ENCODE measurements around the gene ARHGAP6. TPM values are rescaled to one million over a fixed set of nuclear protein-coding genes. Genes with fewer than 3 reads are reported as not detected.

The ARHGAP6 gene
- total RNA-seq, 3 donors from 2014 or later: 0.08 to 0.10 TPM; not detected in 1

DNA sequence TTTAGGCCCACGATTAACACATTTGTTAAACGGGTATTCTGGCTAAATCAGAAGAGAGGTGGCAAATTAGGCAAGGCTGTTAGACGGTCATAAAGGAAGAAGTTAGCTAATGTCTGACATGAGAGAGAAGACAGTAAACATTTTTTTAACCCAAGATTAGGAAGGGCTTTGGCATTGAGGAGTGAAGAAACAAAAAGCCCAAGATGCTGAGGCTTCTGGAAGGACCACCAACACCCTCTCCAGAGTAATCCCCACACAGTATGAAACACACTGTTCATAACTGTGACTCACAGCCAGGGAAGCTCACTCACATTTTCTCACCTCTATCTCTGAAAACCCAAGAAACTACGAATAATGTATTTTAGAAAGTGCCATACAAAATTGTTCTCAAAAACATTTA, 244.9 kb downstream of the ARHGAP6 start:
- H3K4me1 Mint-ChIP-seq (ENCODE audit: low read depth): no peaks in the 10 kb centered on the region
- H3K9me3 Mint-ChIP-seq: no peaks in the 10 kb centered on the region
- peaks cover 5% of the 10 kb centered on the region for H3K27me3 Mint-ChIP-seq (ENCODE audit: low read depth)
- no peak overlapping the region for H3K4me3 Mint-ChIP-seq
- no peaks in the 10 kb centered on the region for H3K36me3 Mint-ChIP-seq (ENCODE audit: insufficient read depth)
- no peak for DNase-seq
- no peak for ATAC-seq

DNA sequence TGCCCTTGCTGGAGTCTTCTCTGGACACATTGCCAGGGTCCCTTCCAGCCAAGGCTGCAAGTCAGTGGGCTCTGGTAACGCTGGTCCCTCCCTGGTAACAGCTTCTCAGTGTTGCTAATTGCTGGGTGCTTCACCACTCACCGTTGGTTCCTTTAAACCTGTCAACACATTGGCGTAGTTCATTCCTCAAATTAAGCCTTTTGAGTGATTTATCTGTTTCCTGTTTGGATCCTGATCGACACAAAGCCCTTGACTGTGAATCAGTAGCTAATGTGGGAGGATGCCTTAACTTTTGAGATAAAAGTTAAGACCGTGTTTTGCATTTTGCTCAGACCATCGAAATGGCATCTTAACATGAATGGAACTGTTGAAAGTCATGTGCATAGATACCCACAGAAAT, 246.6 kb downstream of the ARHGAP6 start:
- Mint-ChIP-seq H3K4me3 (no peak overlapping the region), H3K4me1 (ENCODE audit: low read depth) (no peaks in the 10 kb centered on the region), H3K9me3 (no peaks in the 10 kb centered on the region), H3K36me3 (ENCODE audit: insufficient read depth) (no peaks in the 10 kb centered on the region), H3K27me3 (ENCODE audit: low read depth) (peaks cover 2% of the 10 kb centered on the region)
- no peak for ATAC-seq
- no peak for DNase-seq

DNA sequence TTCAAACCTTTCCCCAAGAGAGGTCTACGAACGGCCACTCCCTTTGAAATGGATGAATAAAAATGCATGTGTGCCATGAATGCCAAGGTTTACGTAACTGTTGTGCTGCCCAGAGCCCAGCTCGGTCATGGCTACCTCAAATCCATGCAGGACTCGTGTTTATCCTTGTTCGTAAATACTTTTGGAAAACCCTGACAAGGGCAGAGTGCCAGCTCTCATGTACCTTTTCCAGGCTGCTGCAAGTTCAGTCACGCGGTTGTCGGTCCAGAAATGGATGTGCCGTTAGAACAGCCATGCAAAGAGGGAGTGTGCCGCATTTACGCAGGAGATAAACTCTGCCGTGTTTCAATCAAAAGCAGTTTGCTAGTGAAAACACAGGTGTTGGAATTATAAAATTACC, 249.1 kb downstream of the ARHGAP6 start:
- ATAC-seq (no peak), DNase-seq (no peak)
- Mint-ChIP-seq H3K27me3 (ENCODE audit: low read depth) (no peaks in the 10 kb centered on the region), H3K9me3 (no peaks in the 10 kb centered on the region), H3K4me1 (ENCODE audit: low read depth) (no peaks in the 10 kb centered on the region), H3K4me3 (no peak overlapping the region), H3K36me3 (ENCODE audit: insufficient read depth) (no peaks in the 10 kb centered on the region)

DNA sequence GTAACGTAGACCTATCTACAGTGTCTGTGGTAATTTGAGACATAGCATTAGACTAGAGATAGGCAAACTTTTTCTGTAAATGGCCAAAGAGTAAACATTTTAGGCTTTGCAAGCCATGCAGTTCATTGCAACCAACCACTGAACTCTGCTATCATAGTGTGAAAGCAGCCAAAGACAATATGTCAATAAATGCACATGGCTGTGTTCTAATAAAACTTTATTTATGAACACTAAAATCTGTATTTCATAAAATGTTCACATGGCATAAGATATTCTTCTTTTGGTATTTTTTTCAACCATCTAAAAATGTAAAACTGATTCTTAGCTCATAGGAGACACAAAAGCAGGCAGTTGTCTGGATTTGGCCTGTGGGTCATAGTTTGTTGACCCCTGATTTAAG, 251.6 kb downstream of the ARHGAP6 start:
- H3K4me1 Mint-ChIP-seq (ENCODE audit: low read depth): no peaks in the 10 kb centered on the region
- H3K9me3 Mint-ChIP-seq: no peaks in the 10 kb centered on the region
- ATAC-seq: no peak
- DNase-seq: no peak
- H3K27me3 Mint-ChIP-seq (ENCODE audit: low read depth): no peaks in the 10 kb centered on the region
- no peaks in the 10 kb centered on the region for H3K36me3 Mint-ChIP-seq (ENCODE audit: insufficient read depth)
- no peak overlapping the region for H3K4me3 Mint-ChIP-seq

DNA sequence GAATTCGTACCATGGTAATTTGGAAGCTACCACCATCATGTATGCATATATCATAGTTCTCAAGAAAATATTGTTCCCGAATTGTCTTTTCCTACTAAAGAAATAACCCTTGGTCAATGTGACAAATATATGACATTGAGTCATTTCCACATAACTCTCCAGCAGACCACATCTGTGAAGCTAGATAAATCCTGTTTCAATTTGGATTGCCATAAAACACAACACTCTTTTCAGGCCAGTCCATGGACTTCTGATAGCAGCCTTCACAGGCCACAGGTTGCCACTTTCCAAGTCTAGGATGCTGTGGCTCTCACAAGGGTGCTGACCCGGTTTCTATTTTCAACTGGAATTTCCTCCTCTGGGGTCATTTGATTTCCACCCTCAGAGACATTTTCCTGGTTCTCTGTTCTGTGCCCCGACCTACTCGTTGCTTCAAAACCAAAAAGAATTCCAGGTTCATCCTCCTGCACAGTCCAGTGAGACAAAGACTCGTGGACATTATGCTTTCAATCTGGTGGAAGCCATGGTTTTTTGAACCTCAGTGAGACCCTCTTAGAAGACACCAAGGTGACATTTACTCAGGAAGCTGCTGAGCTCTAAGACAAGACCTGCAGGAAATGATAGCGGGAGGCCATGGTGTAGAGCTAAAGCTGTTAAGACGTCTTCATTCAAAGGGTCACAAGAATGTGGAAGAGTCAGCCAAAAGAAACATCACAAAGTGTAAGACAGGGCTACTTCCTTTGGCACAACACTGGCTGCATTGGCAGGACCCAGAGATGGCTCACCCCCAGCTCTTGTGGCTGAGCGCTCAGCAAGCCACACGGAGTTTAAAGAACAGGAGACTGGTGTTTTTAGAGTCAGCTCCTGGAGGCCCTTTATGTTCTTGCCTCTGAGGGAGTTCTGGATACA, 252.8 kb downstream of the ARHGAP6 start:
- H3K4me3 Mint-ChIP-seq: no peak overlapping the region
- no peaks in the 10 kb centered on the region for H3K36me3 Mint-ChIP-seq (ENCODE audit: insufficient read depth)
- DNase-seq (no peak), ATAC-seq (no peak)
- no peaks in the 10 kb centered on the region for H3K27me3 Mint-ChIP-seq (ENCODE audit: low read depth)
- no peaks in the 10 kb centered on the region for H3K9me3 Mint-ChIP-seq
- H3K4me1 Mint-ChIP-seq (ENCODE audit: low read depth): no peaks in the 10 kb centered on the region

DNA sequence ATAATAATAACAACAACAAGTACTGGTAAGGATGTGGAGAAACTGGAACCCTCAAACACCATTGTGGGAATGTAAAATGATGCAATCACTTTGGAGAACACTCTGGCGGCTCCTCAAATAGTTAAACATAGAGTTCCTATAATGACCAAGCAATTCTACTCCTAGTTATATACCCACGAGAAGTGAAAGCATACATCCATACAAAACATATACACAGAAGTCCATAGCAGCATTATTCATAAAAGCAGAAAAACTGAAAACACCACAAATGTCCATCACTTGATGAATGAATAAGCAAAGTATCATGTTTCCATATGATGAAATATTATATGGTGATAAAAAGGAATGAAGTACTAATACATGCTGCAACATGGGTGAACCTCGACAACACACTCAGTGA, 255.8 kb downstream of the ARHGAP6 start:
- no peaks in the 10 kb centered on the region for H3K27me3 Mint-ChIP-seq (ENCODE audit: low read depth)
- no peak overlapping the region for H3K4me3 Mint-ChIP-seq
- no peaks in the 10 kb centered on the region for H3K36me3 Mint-ChIP-seq (ENCODE audit: insufficient read depth)
- no peaks in the 10 kb centered on the region for H3K4me1 Mint-ChIP-seq (ENCODE audit: low read depth)
- no peaks in the 10 kb centered on the region for H3K9me3 Mint-ChIP-seq
- ATAC-seq (no peak), DNase-seq (no peak)

DNA sequence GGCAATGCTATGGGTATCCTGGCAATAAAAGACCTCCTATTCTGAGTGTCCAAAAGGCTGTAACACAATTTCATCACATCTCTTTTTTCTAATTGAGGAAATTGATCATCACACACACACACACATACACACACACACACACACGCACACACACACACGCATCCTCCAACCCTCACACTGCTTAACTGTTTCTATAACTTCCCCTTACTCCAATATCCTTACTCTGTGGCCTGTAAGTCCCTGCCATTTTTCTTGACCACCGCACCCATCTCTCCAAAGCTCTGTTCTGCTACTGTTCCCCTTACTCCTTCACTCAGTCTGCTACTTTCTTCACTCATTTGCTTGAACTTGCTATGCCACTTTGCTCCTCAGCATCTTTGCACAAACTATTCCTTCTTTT, 256.9 kb downstream of the ARHGAP6 start:
- H3K9me3 Mint-ChIP-seq: no peaks in the 10 kb centered on the region
- H3K4me3 Mint-ChIP-seq: no peak overlapping the region
- H3K36me3 Mint-ChIP-seq (ENCODE audit: insufficient read depth): no peaks in the 10 kb centered on the region
- no peaks in the 10 kb centered on the region for H3K27me3 Mint-ChIP-seq (ENCODE audit: low read depth)
- no peak for ATAC-seq
- no peak for DNase-seq
- no peaks in the 10 kb centered on the region for H3K4me1 Mint-ChIP-seq (ENCODE audit: low read depth)

DNA sequence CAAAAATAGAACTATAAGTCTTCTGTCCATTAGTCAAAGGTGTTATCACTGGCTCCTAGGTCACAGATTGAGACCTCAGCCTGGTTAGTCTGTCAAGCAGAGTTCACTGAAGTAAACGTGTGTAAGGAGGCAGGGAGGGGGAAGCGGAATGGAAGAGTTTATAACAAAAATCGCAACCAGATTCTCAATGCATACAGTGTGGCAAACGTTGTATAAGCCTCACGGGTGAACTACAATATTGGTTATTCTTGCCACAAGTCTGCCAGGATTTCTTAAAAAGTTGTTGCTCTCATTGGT, 257.7 kb downstream of the ARHGAP6 start:
- H3K9me3 Mint-ChIP-seq: no peaks in the 10 kb centered on the region
- no peak for DNase-seq
- H3K36me3 Mint-ChIP-seq (ENCODE audit: insufficient read depth): no peaks in the 10 kb centered on the region
- no peaks in the 10 kb centered on the region for H3K4me1 Mint-ChIP-seq (ENCODE audit: low read depth)
- no peak for ATAC-seq
- H3K27me3 Mint-ChIP-seq (ENCODE audit: low read depth): no peaks in the 10 kb centered on the region
- no peak overlapping the region for H3K4me3 Mint-ChIP-seq

DNA sequence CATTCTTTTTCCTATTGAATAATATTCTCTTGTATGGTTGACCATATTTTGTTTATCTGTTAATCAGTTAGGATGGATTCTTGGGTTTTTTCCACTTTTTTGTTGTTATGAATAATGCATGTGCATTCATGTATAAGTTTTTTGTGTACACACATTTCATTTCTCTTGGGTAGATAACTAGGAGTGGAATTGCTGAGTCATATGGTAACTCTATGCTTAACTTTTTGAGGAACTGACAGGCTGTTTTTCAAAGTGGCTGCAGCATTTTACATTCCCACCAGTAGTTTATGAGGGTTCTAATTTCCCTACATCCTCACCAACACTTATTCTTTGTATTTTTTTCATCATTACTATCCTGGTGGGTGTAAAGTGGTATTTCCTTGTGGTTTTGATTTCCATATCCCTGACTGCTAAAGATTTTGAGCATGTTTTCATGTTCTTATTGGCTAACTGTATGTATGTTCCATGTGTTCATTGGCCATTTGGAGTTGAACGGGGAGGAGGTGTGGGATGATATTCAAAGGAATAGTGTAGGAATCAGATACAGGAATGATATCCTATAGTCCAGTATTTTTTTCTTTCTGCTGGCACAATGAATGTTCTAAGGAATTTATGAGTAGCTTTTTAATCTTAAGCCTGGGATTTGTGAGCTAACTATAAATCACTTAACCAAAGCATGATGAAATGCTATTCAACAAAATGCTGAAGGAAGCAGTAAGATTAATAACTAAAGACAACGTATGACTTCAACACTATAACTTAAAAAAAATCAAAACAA, 258.2 kb downstream of the ARHGAP6 start:
- no peak overlapping the region for H3K4me3 Mint-ChIP-seq
- H3K27me3 Mint-ChIP-seq (ENCODE audit: low read depth): no peaks in the 10 kb centered on the region
- H3K9me3 Mint-ChIP-seq: no peaks in the 10 kb centered on the region
- no peaks in the 10 kb centered on the region for H3K36me3 Mint-ChIP-seq (ENCODE audit: insufficient read depth)
- no peaks in the 10 kb centered on the region for H3K4me1 Mint-ChIP-seq (ENCODE audit: low read depth)
- DNase-seq: no peak
- ATAC-seq: no peak

DNA sequence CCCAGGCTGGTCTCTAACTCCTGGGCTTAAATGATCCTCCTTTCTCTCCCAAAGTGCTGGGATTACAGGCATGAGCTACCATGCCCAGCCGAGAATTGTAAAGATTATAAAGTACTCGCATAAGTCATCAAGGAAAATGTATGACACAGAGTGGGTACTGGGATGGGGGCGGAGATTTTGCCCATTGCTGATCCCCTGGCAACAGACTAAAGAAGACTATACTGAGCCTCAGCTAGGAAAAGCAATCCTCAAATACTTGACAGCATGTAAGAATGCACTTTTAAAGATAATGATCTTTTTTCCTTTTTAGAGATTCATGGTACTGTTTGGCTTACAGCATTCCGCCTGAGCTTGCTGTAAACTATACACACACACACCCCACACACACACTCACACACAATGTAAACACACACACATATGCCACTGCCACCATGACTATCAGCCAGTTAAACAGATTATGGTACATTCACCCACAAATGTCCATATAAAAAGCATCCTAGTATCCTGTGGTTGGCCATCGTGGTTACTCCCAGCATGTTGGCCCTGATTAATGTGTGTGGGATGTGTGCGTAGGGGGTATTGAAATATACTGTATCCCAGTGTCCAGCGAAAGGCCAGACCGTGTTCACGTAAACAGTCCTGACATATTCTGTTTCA, 259.5 kb downstream of the ARHGAP6 start:
- Mint-ChIP-seq H3K4me1 (ENCODE audit: low read depth) (no peaks in the 10 kb centered on the region), H3K36me3 (ENCODE audit: insufficient read depth) (no peaks in the 10 kb centered on the region), H3K4me3 (no peak overlapping the region), H3K9me3 (no peaks in the 10 kb centered on the region), H3K27me3 (ENCODE audit: low read depth) (no peaks in the 10 kb centered on the region)
- DNase-seq (no peak), ATAC-seq (no peak)

DNA sequence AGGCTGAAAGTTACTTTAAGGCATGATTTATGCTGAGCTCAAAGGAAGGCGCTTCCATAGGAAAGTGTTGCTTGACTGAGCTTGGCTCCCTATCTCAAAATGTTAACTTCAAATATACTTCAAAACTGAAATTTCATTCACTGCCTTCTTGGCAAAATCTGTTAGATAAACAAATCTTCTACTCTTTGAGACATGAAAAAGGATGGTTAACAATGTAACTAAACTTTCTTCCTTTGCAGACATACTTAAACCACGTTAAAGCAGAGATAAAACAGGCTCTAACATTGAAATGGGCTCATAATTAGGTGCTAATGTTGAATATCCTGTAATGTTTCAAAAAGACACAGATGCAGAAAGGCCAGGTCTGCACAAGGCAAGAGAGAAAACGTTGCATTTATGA, 262.1 kb downstream of the ARHGAP6 start:
- H3K36me3 Mint-ChIP-seq (ENCODE audit: insufficient read depth): no peaks in the 10 kb centered on the region
- no peak overlapping the region for H3K4me3 Mint-ChIP-seq
- H3K4me1 Mint-ChIP-seq (ENCODE audit: low read depth): no peaks in the 10 kb centered on the region
- no peaks in the 10 kb centered on the region for H3K9me3 Mint-ChIP-seq
- DNase-seq (no peak), ATAC-seq (no peak)
- no peaks in the 10 kb centered on the region for H3K27me3 Mint-ChIP-seq (ENCODE audit: low read depth)

DNA sequence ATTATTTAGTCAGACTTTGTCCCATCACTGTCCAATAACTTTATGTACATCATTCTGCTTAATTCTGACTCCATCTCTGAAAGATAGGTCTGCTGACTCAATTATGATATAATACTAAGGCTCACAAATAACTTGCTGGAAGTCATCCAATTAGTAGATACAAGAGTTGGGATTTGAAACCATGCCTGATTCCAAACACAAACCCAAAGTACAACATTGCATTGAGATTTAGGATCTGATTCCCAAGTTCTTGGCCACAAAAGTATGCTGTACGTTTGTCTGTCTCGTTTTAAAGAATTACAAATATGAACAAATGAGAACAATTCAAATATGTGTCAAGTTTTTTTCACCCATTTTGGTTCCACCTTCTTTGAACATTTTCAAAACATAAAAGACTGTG, 263.8 kb downstream of the ARHGAP6 start:
- H3K27me3 Mint-ChIP-seq (ENCODE audit: low read depth): no peaks in the 10 kb centered on the region
- DNase-seq (no peak), ATAC-seq (no peak)
- H3K4me3 Mint-ChIP-seq: no peak overlapping the region
- no peaks in the 10 kb centered on the region for H3K9me3 Mint-ChIP-seq
- no peaks in the 10 kb centered on the region for H3K4me1 Mint-ChIP-seq (ENCODE audit: low read depth)
- no peaks in the 10 kb centered on the region for H3K36me3 Mint-ChIP-seq (ENCODE audit: insufficient read depth)

DNA sequence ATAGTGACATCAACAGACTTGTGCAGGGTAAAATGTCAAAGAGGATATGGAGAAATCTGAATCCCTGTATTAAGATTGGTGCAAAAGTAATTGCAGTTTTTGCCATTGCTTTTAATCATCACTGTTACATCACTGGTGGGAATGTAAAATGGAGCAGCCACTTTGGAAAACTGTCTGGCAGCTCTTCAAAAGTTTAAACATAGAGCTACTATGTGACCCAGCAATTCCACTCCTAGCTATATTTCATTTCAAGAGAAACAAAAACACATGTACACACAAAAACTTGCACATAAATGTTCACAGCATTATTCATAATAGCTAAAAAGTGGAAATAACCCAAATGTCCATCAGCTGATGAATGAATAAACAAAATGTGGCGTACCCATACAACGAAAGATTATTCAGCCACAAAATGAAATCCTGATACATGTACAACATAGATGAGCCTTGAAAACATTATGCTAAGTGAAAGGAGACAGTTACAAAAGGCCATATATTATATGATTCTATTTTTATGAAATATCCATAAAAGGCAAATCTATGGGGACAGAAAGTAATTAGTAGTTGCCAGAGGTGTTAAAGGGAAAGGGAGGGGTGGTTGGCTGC, 266.1 kb downstream of the ARHGAP6 start:
- no peaks in the 10 kb centered on the region for H3K4me1 Mint-ChIP-seq (ENCODE audit: low read depth)
- no peaks in the 10 kb centered on the region for H3K36me3 Mint-ChIP-seq (ENCODE audit: insufficient read depth)
- no peak for ATAC-seq
- no peak overlapping the region for H3K4me3 Mint-ChIP-seq
- H3K9me3 Mint-ChIP-seq: no peaks in the 10 kb centered on the region
- H3K27me3 Mint-ChIP-seq (ENCODE audit: low read depth): no peaks in the 10 kb centered on the region
- no peak for DNase-seq

DNA sequence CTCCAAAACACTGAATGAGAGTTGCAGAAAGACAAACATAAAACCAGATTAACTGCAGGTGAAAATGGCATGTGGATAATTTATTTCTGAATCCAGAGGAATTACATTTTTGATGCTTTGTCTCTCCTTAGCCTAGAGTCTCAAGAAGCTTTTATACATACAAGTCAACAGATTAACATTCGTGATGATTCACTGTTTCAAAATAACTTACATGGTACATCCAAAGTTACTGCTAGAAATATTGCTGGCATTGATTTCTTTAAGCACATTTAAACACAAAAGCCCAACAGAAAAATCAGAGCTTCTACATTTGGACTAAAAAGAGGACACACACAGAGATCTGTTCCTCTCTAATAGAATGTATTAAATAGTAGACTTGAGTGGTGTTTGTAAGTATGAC, 266.9 kb downstream of the ARHGAP6 start:
- DNase-seq (no peak), ATAC-seq (no peak)
- Mint-ChIP-seq H3K9me3 (no peaks in the 10 kb centered on the region), H3K4me3 (no peak overlapping the region), H3K36me3 (ENCODE audit: insufficient read depth) (no peaks in the 10 kb centered on the region), H3K4me1 (ENCODE audit: low read depth) (no peaks in the 10 kb centered on the region), H3K27me3 (ENCODE audit: low read depth) (no peaks in the 10 kb centered on the region)

Measured in activated T-cell treated with anti-CD3 and anti-CD28 coated beads, Interleukin-2, amount 50 U/mL, for 4 hours (primary cell).